Astrocyte (in vitro differentiated cells and primary cell): ENCODE data around the gene MUC21. TPM values are rescaled to one million over a fixed set of nuclear protein-coding genes. Genes with fewer than 3 reads are reported as not detected.

Experiments used
- DNase-seq: peaks from one replicate; pipeline ENCODE4 v3.0.0-alpha.2; 2010; ENCODE audit warnings: low read depth
- FAIRE-seq: peaks from 2 replicates; lab custom pipeline; 2011; peaks lifted over from hg19 to GRCh38; lab: Jason Lieb, UNC
- H2AFZ ChIP-seq: 2 replicates; pipeline ENCODE4 v1.6.0; 2012; ENCODE audit warnings: low read depth, low read length, inconsistent platforms
- H3K27ac ChIP-seq: 2 replicates; pipeline ENCODE4 v1.5.1; 2011; ENCODE audit warnings: low read depth, low read length, inconsistent platforms
- H3K27me3 ChIP-seq: 2 replicates; pipeline ENCODE4 v1.6.0; 2011; ENCODE audit warnings: low read length, inconsistent platforms; ENCODE audit not compliant: insufficient read depth
- H3K36me3 ChIP-seq: 2 replicates; pipeline ENCODE4 v1.5.1; 2011; ENCODE audit warnings: low read length, inconsistent platforms; ENCODE audit not compliant: insufficient read depth
- H3K4me1 ChIP-seq: 2 replicates; pipeline ENCODE4 v1.5.1; 2011; ENCODE audit warnings: low read length, inconsistent platforms; ENCODE audit not compliant: insufficient read depth
- H3K4me2 ChIP-seq: 2 replicates; pipeline ENCODE4 v1.6.0; 2012; ENCODE audit warnings: low read length, inconsistent platforms
- H3K4me3 ChIP-seq: 2 replicates; pipeline ENCODE4 v1.5.1; 2011; ENCODE audit warnings: low read depth, mild to moderate bottlenecking, low read length, inconsistent platforms; ENCODE audit not compliant: insufficient read depth
- H3K79me2 ChIP-seq: 2 replicates; pipeline ENCODE4 v1.6.0; 2012; ENCODE audit warnings: mild to moderate bottlenecking, low read length, inconsistent platforms; ENCODE audit not compliant: insufficient read depth
- H3K9ac ChIP-seq: 2 replicates; pipeline ENCODE4 v1.6.0; 2012; ENCODE audit warnings: mild to moderate bottlenecking, low read length, inconsistent platforms
- H3K9me3 ChIP-seq: 2 replicates; pipeline ENCODE4 v1.5.1; 2012; ENCODE audit warnings: low read depth, mild to moderate bottlenecking, low read length, inconsistent platforms; ENCODE audit not compliant: insufficient read depth
- H4K20me1 ChIP-seq: 2 replicates; pipeline ENCODE4 v1.6.0; 2012; ENCODE audit warnings: low read length, inconsistent platforms; ENCODE audit not compliant: insufficient read depth
- H3K27ac Mint-ChIP-seq: one replicate; pipeline ENCODE4 v1.8.0; 2021; ENCODE audit warnings: mild to moderate bottlenecking, mixed read lengths; ENCODE audit not compliant: unreplicated experiment
- H3K27me3 Mint-ChIP-seq: one replicate; pipeline ENCODE4 v1.8.0; 2021; ENCODE audit warnings: low read depth, mixed read lengths; ENCODE audit not compliant: unreplicated experiment
- H3K36me3 Mint-ChIP-seq: one replicate; pipeline ENCODE4 v1.8.0; 2021; ENCODE audit warnings: low read depth, mixed read lengths; ENCODE audit not compliant: unreplicated experiment
- H3K4me1 Mint-ChIP-seq: one replicate; pipeline ENCODE4 v1.8.0; 2021; ENCODE audit warnings: low read depth, mixed read lengths; ENCODE audit not compliant: unreplicated experiment
- H3K4me3 Mint-ChIP-seq: one replicate; pipeline ENCODE4 v1.8.0; 2021; ENCODE audit warnings: mild to moderate bottlenecking, moderate library complexity, mixed read lengths; ENCODE audit not compliant: unreplicated experiment
- H3K9me3 Mint-ChIP-seq: one replicate; pipeline ENCODE4 v1.8.0; 2021; ENCODE audit warnings: mild to moderate bottlenecking, mixed read lengths; ENCODE audit not compliant: unreplicated experiment
- CTCF ChIP-seq: IDR thresholded peaks from 2 replicates; pipeline ENCODE4 v1.5.1; 2011; ENCODE audit warnings: low read depth, mild to moderate bottlenecking, inconsistent platforms, low read length, moderate library complexity; ENCODE audit not compliant: insufficient read depth
- EZH2 ChIP-seq: IDR thresholded peaks from 2 replicates; pipeline ENCODE4 v1.6.1; 2012; ENCODE audit warnings: mild to moderate bottlenecking, low read length, inconsistent platforms; ENCODE audit not compliant: insufficient read depth
- total RNA-seq: library from RNA; stranded (reverse); gene quantifications from 2 replicates; pipeline ENCODE4 v1.2.1, GENCODE V29; 2021

The MUC21 gene
- total RNA-seq, 1 donor from 2014 or later: not detected

- peaks cover 20% of the 10 kb centered on the region for H3K4me1 Mint-ChIP-seq
These were observed 49.6 kb downstream of the MUC21 start for GRCh38 chr6:31033075-31033474.

GRCh38 chr6:31035862-31036497 lies 52.5 kb downstream of the MUC21 start:
- H3K36me3 ChIP-seq: no peaks in the 10 kb centered on the region
- no peaks in the 10 kb centered on the region for H3K9me3 ChIP-seq
- no peak overlapping the region for H2AFZ ChIP-seq
- DNase-seq (no peak), FAIRE-seq (no peak)
- Mint-ChIP-seq H3K9me3 (no peaks in the 10 kb centered on the region), H3K36me3 (no peaks in the 10 kb centered on the region), H3K27ac (peak overlapping the region; percentile 73), H3K4me3 (no peak overlapping the region), H3K27me3 (peaks cover 8% of the 10 kb centered on the region), H3K4me1 (peaks cover 26% of the 10 kb centered on the region)
- no peaks in the 10 kb centered on the region for H3K79me2 ChIP-seq
- TF ChIP-seq EZH2: no peak
- no peak for TF ChIP-seq CTCF
- H3K4me1 ChIP-seq: peaks cover 7% of the 10 kb centered on the region
- no peak overlapping the region for H3K9ac ChIP-seq
- H3K27me3 ChIP-seq: peaks cover 6% of the 10 kb centered on the region
- H3K4me2 ChIP-seq: no peak overlapping the region
- H4K20me1 ChIP-seq: no peaks in the 10 kb centered on the region
- H3K27ac ChIP-seq: no peak overlapping the region
- no peak overlapping the region for H3K4me3 ChIP-seq

More at GRCh38 chr6:31033075-31033474, 49.6 kb downstream of the MUC21 start:
- Mint-ChIP-seq H3K4me3 (no peak overlapping the region), H3K9me3 (peaks cover 10% of the 10 kb centered on the region), H3K27me3 (peaks cover 29% of the 10 kb centered on the region), H3K36me3 (no peaks in the 10 kb centered on the region), H3K27ac (no peak overlapping the region)
- Histone ChIP-seq H3K4me2 (no peak overlapping the region), H3K9me3 (no peaks in the 10 kb centered on the region), H3K9ac (no peak overlapping the region), H3K79me2 (no peaks in the 10 kb centered on the region), H3K4me3 (no peak overlapping the region), H4K20me1 (no peaks in the 10 kb centered on the region), H2AFZ (no peak overlapping the region), H3K27ac (no peak overlapping the region), H3K36me3 (no peaks in the 10 kb centered on the region), H3K4me1 (peaks cover 5% of the 10 kb centered on the region), H3K27me3 (peaks cover 6% of the 10 kb centered on the region)
- FAIRE-seq (no peak), DNase-seq (no peak)
- TF ChIP-seq EZH2 (no peak), CTCF (no peak)

GRCh38 chr6:31037169-31037568 lies 53.7 kb downstream of the MUC21 start:
- no peak overlapping the region for H3K4me3 ChIP-seq
- H3K27ac ChIP-seq: no peak overlapping the region
- no peaks in the 10 kb centered on the region for H4K20me1 ChIP-seq
- H3K4me1 ChIP-seq: peaks cover 7% of the 10 kb centered on the region
- DNase-seq (no peak), FAIRE-seq (no peak)
- H3K36me3 ChIP-seq: no peaks in the 10 kb centered on the region
- H2AFZ ChIP-seq: peak overlapping the region; percentile 9
- no peak overlapping the region for H3K9ac ChIP-seq
- no peak overlapping the region for H3K4me3 Mint-ChIP-seq
- no peaks in the 10 kb centered on the region for H3K9me3 ChIP-seq
- H3K79me2 ChIP-seq: no peaks in the 10 kb centered on the region
- peak overlapping the region; percentile 44 for H3K27ac Mint-ChIP-seq
- no peaks in the 10 kb centered on the region for H3K36me3 Mint-ChIP-seq
- TF ChIP-seq CTCF (no peak), EZH2 (no peak)
- peak overlapping the region; percentile 43 for H3K4me2 ChIP-seq
- H3K27me3 ChIP-seq: peaks cover 6% of the 10 kb centered on the region
- H3K4me1 Mint-ChIP-seq: peaks cover 28% of the 10 kb centered on the region
- no peaks in the 10 kb centered on the region for H3K27me3 Mint-ChIP-seq
- no peaks in the 10 kb centered on the region for H3K9me3 Mint-ChIP-seq
